ENCODE measurements around the gene CDC73.

CDC73 gene

GRCh38 chr1:193087893-193088292, 33.9 kb upstream of the CDC73 start:
- Histone ChIP-seq H3K4me1 (ENCODE audit: low read length) (peaks cover 16% of the 10 kb centered on the region), H3F3A (ENCODE audit: insufficient read depth, low read length) (peaks cover 10% of the 10 kb centered on the region), H3K79me2 (ENCODE audit: low read length) (peaks cover 10% of the 10 kb centered on the region; the same call in 1 of the 2 replicates), H3K4me2 (ENCODE audit: low read depth, low read length) (no peak overlapping the region), H3K9me2 (replicated peaks; ENCODE audit: insufficient read depth, low read length) (no peaks in the 10 kb centered on the region), H2AFZ (ENCODE audit: low read length) (no peak overlapping the region), H4K20me1 (ENCODE audit: insufficient read depth, low read length) (no peaks in the 10 kb centered on the region), H3K9ac (ENCODE audit: low read length) (no peak overlapping the region), H3K4me3 (ENCODE audit: low read length) (no peak overlapping the region), H3K27me3 (replicated peaks; ENCODE audit: insufficient read depth, low read length) (no peaks in the 10 kb centered on the region), H3K36me3 (replicated peaks; ENCODE audit: insufficient read depth, low read length) (peaks cover 4% of the 10 kb centered on the region; the same call in 1 of the 2 replicates), H3K27ac (ENCODE audit: low read length) (no peak overlapping the region), H3K9me3 (replicated peaks; ENCODE audit: insufficient read depth, low read length) (no peaks in the 10 kb centered on the region)
- no peak for TF ChIP-seq CTCF (IDR thresholded peaks at IDR 0.05; ENCODE audit: low read length)
- TF ChIP-seq EZH2phosphoT487 (IDR thresholded peaks at IDR 0.05; ENCODE audit: low read length), result no peak
- no peak for TF ChIP-seq EZH2 (optimal IDR thresholded peaks at IDR 0.05; ENCODE audit: low read depth, low read length)
- no peak for DNase-seq

GRCh38 chr1:193090865-193091264, 31.0 kb upstream of the CDC73 start:
- Histone ChIP-seq H3K4me1 (ENCODE audit: low read length) (no peaks in the 10 kb centered on the region; the same call in 1 of the 2 replicates), H3K9ac (ENCODE audit: low read length) (no peak overlapping the region), H3K9me2 (replicated peaks; ENCODE audit: insufficient read depth, low read length) (no peaks in the 10 kb centered on the region), H3K4me3 (ENCODE audit: low read length) (no peak overlapping the region), H3K79me2 (ENCODE audit: low read length) (no peaks in the 10 kb centered on the region; the same call in 1 of the 2 replicates), H3K27me3 (replicated peaks; ENCODE audit: insufficient read depth, low read length) (no peaks in the 10 kb centered on the region), H3K36me3 (replicated peaks; ENCODE audit: insufficient read depth, low read length) (no peaks in the 10 kb centered on the region; the same call in 1 of the 2 replicates), H3F3A (ENCODE audit: insufficient read depth, low read length) (no peaks in the 10 kb centered on the region), H3K9me3 (replicated peaks; ENCODE audit: insufficient read depth, low read length) (no peaks in the 10 kb centered on the region), H2AFZ (ENCODE audit: low read length) (no peak overlapping the region), H3K27ac (ENCODE audit: low read length) (no peak overlapping the region), H3K4me2 (ENCODE audit: low read depth, low read length) (no peak overlapping the region), H4K20me1 (ENCODE audit: insufficient read depth, low read length) (no peaks in the 10 kb centered on the region)
- DNase-seq, result no peak
- no peak for TF ChIP-seq EZH2 (optimal IDR thresholded peaks at IDR 0.05; ENCODE audit: low read depth, low read length)
- no peak for TF ChIP-seq EZH2phosphoT487 (IDR thresholded peaks at IDR 0.05; ENCODE audit: low read length)
- no peak for TF ChIP-seq CTCF (IDR thresholded peaks at IDR 0.05; ENCODE audit: low read length)

GRCh38 chr1:193094112-193094511, 27.7 kb upstream of the CDC73 start:
- Histone ChIP-seq H3F3A (ENCODE audit: insufficient read depth, low read length) (no peaks in the 10 kb centered on the region), H4K20me1 (ENCODE audit: insufficient read depth, low read length) (no peaks in the 10 kb centered on the region), H3K4me1 (ENCODE audit: low read length) (no peaks in the 10 kb centered on the region), H3K36me3 (replicated peaks; ENCODE audit: insufficient read depth, low read length) (no peaks in the 10 kb centered on the region; the same call in 1 of the 2 replicates), H3K9ac (ENCODE audit: low read length) (no peak overlapping the region), H3K4me3 (ENCODE audit: low read length) (no peak overlapping the region), H3K9me2 (replicated peaks; ENCODE audit: insufficient read depth, low read length) (no peaks in the 10 kb centered on the region), H3K79me2 (ENCODE audit: low read length) (no peaks in the 10 kb centered on the region), H3K9me3 (replicated peaks; ENCODE audit: insufficient read depth, low read length) (no peaks in the 10 kb centered on the region), H3K27me3 (replicated peaks; ENCODE audit: insufficient read depth, low read length) (no peaks in the 10 kb centered on the region), H3K4me2 (ENCODE audit: low read depth, low read length) (no peak overlapping the region), H2AFZ (ENCODE audit: low read length) (no peak overlapping the region), H3K27ac (ENCODE audit: low read length) (no peak overlapping the region)
- TF ChIP-seq CTCF (IDR thresholded peaks at IDR 0.05; ENCODE audit: low read length), result no peak
- no peak for TF ChIP-seq EZH2 (optimal IDR thresholded peaks at IDR 0.05; ENCODE audit: low read depth, low read length)
- no peak for TF ChIP-seq EZH2phosphoT487 (IDR thresholded peaks at IDR 0.05; ENCODE audit: low read length)
- no peak for DNase-seq

Data from MM.1S (cell line).